Glomerular endothelial cell (primary cell): ENCODE data around the gene HPDL. TPM values are rescaled to one million over a fixed set of nuclear protein-coding genes. Genes with fewer than 3 reads are reported as not detected.
"Not testable (repeated sequence)": the region's sequence is repeated elsewhere in the genome, so short reads cannot be mapped to it uniquely, and the experiment has no call there.

ENCODE experiments used
- DNase-seq: peaks from one replicate; pipeline ENCODE4 v3.0.0-alpha.2; 2011; ENCODE audit warnings: low read depth, low spot score; ENCODE audit errors: extremely low read depth
- total RNA-seq: library from RNA; depleted of rRNA; stranded (reverse); fragments of >200 nt; gene quantifications from 2 replicates; pipeline ENCODE4 v1.2.3, GENCODE V29; 2015

The HPDL gene
- 0.24 and 2.1 TPM in 2 replicates for total RNA-seq

DNA sequence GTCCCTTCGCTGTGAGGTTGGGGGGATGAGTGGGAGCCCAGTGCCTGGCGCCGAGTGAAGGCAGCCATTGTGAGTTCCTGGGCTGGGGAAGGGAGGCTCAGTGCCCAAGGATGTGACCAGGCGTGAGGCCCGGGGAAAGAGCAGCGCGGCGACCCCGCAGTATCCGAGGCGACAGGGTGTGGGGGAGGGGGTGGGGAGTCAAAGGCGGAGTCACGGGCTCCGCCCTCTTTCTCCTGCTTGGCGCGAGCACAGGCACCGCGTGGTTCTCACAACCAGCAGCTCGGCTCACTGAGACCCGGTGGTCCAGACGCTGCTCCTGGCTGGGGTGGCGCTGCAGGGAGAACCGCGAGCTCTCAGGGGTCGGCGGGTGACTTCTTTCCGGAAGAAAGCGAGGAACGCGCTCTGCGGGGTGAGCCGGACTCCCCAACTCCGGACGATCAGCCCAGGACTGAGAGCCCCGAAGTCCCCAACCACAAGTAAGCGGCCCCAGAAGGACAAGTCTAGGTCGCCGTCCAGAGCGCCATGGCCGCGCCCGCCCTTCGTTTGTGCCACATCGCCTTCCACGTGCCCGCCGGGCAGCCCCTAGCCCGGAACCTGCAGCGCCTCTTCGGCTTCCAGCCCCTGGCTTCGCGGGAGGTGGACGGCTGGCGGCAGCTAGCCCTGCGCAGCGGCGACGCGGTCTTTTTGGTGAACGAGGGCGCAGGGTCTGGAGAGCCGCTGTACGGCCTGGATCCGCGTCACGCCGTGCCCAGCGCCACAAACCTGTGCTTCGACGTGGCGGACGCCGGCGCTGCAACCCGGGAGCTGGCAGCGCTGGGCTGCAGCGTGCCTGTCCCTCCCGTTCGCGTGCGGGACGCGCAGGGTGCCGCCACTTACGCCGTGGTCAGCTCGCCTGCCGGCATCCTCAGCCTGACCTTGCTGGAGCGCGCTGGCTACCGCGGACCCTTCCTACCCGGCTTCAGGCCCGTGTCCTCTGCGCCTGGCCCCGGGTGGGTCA, at the start of gene HPDL:
Gene HPDL (plus strand): TSS at position 269 of the 997 bp plus-strand sequence. CDS start 254 bp downstream, at position 523.
- no peak for DNase-seq

- DNase-seq: no peak
Measured at GRCh38 chr1:45282351-45282750, 44.3 kb upstream of the HPDL start.

DNA sequence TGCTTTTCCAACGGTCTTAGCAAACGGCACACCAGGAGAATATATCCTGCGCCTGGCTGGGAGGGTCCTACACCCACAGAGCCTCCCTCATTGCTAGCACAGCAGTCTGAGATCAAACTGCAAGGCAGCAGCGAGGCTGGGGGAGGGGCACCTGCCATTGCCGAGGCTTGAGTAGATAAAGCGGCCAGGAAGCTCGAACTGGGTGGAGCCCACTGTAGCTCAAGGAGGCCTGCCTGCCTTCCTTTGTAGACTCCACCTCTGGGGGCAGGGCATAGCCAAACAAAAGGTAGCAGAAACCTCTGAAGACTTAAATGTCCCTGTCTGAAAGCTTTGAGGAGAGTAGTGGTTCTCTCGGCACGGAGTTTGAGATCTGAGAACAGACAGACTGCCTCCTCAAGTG, 41.8 kb upstream of the HPDL start:
- DNase-seq: not testable (repeated sequence)

DNA sequence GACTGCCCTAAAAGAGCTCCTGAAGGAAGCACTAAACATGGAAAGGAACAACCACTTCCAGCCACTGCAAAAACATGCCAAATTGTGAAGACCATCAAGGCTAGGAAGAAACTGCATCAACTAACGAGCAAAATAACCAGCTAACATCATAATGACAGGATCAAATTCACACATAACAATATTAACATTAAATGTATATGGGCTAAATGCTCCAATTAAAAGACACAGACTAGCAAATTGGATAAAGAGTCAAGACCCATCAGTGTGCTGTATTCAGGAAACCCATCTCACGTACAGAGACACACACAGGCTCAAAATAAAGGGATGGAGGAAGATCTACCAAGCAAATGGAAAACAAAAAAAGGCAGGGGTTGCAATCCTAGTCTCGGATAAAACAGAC, 40.2 kb upstream of the HPDL start:
- not testable (repeated sequence) for DNase-seq

GRCh38 chr1:45291002-45291401, 35.7 kb upstream of the HPDL start:
- DNase-seq: not testable (repeated sequence)

DNA sequence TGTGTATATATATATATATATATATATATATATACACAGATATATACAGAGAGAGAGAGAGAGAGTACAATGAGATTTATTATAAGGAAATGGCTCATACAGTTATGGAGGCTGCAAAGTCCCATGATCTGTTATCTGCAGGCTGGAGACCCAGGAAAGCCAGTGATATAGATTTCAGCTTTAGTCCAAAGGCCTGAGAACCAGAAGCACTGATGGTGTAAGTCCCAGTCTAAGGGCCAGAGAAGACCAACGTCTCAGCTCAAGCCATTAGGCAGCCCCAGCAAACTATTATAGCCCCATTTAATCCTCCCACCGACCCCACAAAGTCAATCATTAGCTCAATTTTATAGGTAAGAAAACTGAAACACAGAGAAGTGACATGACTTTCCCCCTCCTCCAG, 35.0 kb upstream of the HPDL start:
- DNase-seq: no peak

- no peak for DNase-seq
Measured at GRCh38 chr1:45297666-45298356, 28.9 kb upstream of the HPDL start.

DNA sequence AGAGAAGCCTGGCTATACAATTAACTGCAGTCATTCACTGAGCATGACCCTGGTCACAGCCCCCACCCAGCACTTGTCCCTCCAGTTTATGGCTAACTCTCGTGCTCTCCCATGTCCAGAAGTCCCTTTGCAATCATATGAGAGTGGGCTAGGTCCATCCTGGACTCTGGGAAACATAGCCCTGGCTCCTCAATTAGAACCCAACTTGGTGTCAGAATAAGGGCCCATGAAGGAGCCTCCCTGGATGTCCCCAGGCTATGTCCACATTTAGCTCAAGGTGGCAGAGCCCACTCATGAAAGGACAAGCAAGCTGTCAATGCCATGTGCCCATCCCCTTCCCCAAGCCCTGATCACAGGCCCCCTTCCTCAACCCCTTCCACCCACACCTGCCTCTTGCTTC, 27.4 kb upstream of the HPDL start:
- no peak for DNase-seq

DNA sequence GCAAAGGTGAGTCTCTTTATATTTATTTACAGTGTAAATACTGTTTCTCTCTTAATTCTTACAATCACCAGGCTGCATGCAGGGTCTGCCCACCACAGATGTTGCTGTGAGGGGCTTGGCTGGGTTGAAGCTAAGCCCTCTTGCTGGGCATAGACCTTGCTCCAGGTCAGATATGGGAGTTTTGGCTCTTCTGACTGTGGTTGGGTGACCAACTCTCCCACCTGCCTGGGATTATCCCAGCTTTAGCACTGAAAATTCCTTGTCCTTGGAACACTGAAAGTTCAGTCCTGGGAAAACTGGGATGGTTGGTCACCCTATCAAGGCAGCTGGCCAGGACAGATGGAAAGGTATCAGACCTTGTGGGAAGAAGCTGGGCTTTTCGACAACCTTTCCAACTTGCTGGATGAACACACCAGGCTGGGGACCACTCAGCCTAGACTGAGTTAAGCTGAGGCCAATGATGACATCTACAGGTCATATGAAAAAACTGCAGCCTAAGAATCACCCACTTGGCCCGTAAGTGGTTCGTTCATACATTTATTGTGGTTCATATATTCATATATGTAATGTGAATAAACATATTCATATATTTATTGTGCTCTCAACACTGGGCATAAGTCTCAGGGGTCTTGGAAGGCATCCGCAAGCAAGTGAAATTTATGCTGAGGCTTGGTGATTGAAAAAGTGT, 26.6 kb upstream of the HPDL start:
- DNase-seq: peak; percentile 68

DNA sequence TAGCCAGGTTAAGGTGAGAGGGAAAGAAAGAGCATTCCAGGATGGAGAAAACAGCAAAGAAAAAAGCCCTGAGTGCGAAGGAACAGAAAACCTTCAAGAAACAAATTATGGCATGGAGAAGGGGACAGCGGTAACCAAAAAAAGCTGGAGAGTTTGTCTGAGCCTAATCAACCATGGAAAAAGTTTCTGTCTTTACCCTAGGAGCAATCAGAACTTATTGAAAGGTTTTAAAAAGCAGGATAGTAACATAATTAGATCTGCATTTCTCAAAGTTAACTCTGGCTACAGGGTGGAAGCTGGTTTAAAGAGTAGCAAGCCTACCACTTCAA, 26.1 kb upstream of the HPDL start:
- DNase-seq: no peak

- no peak for DNase-seq
Measured at GRCh38 chr1:45302505-45303150, 24.1 kb upstream of the HPDL start.

DNA sequence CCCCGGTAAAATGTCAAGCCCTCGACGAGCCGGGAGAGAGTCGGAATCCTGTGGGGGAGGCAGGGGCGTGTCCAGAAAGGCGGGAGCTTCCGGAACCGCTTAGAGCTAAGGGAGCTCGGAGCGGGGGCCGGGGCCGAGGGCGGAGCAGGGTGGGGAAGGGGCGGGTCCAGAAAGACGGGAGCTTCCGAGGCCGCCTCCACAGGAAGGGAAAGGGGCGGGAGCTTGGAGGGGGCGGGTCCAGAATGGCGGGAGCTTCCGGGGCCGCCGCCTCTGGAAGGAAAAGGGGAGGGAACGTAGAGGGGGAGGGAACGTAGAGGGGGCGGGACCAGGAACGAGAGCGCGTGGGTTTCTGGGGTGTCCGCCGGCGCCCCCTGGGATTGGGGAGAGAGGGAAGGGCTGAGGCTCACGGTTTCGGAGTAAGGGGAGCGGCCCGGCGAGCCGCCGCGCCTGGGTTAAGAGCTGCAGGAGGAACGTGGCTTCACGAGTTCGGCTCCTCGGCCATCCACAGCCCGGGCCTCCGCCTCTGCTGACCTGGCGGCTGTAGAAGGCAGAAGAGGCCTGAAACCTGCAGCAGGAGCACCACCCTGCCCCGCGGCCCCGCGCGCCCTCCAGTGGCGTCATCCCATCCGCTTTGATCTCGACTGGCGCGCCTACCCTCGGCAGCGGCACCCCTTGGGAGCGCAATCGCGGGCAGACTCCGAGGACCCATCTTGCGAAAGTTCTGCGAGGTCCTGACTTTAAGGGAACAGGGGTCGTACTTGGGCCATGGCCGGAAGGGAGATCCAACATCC, 23.0 kb upstream of the HPDL start:
- peak; percentile 64 for DNase-seq

- no peak for DNase-seq
Measured at GRCh38 chr1:45304311-45305081, 22.2 kb upstream of the HPDL start.

DNA sequence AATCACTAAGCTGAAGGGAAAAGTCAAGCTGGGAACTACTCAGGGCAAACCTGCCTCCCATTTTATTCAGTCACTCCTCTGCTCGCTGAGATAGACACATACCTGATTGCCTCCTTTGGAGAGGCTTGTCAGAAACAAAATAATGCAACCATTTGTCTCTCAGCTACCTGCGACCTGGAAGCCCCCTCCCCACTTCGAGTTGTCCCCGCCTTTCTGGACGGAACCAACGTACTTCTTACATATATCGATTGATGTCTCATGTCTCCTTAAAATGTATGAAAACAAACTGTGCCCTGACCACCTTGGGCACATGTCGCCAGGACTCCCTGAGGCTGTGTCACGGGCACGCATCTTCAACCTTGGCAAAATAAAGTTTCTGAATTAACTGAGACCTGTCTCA, 21.5 kb upstream of the HPDL start:
- no peak for DNase-seq

GRCh38 chr1:45306319-45306718, 20.4 kb upstream of the HPDL start:
- DNase-seq: no peak

- no peak for DNase-seq
Measured at GRCh38 chr1:45306905-45307304, 19.8 kb upstream of the HPDL start.

GRCh38 chr1:45314266-45314665, 12.4 kb upstream of the HPDL start:
- no peak for DNase-seq

DNA sequence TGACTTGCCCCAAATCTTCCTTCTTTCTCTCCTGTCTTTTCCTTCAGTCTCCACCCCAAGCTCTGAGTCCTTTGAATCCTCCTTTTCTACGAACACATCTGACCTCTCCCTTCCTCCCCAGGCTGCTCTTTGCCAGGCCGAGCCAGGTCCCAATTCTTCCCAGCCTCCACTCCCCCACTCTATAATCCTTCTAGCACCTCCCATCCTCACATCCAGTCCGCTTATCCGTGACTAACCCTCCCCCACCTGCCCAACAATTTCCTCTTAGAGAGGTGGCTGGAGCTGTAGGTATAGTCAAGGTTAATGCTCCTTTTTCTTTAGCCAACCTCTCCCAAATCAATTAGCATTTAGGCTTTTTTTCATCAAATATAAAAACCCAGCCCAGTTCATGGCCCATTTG, 9.5 kb upstream of the HPDL start:
- no peak for DNase-seq

- no peak for DNase-seq
Measured at GRCh38 chr1:45319761-45320160, 6.9 kb upstream of the HPDL start.
